ENCODE measurements around the gene PAPPA2. TPM values are rescaled to one million over a fixed set of nuclear protein-coding genes. Genes with fewer than 3 reads are reported as not detected.

PAPPA2 gene
- total and polyA plus RNA-seq, 10 of the 15 experiments (the other 5 are each of a cell fraction or from before 2014, with no cell fraction given) = under 0.01 to 0.06 (median 0.03) TPM; not detected in 7

GRCh38 chr1:176779992-176780328 lies 317.0 kb downstream of the PAPPA2 start (continued):
- TF ChIP-seq CHD1 (IDR thresholded peaks at IDR 0.05; ENCODE audit: low read depth, low read length) (no peak), HCFC1 (IDR thresholded peaks at IDR 0.05; ENCODE audit: low read length) (no peak), ZSCAN29 (IDR thresholded peaks at IDR 0.05) (no peak)

- ATAC-seq = no peak
- in situ Hi-C loops (cut with MboI) = no loop called here
- FAIRE-seq = no peak
- Histone ChIP-seq H3K27me3 (replicated peaks in 1 of 2; ENCODE audit: control insufficient read depth in 2 of 2, insufficient read depth in 2 of 2, low read length in 1 of 2) (no peaks in the 10 kb centered on the region), H3K4me1 (ENCODE audit: control insufficient read depth, insufficient read depth, low read length) (no peaks in the 10 kb centered on the region), H3K36me3 (ENCODE audit: control insufficient read depth in 2 of 2, insufficient read depth in 2 of 2, low read length in 1 of 2) (no peaks in the 10 kb centered on the region), H4K20me1 (ENCODE audit: control insufficient read depth, insufficient read depth) (no peaks in the 10 kb centered on the region), H3K4me3 (no peak overlapping the region), H3K9me3 (replicated peaks; ENCODE audit: control insufficient read depth, insufficient read depth, low read length) (no peaks in the 10 kb centered on the region), H3K79me2 (ENCODE audit: control insufficient read depth, insufficient read depth, low read length) (no peaks in the 10 kb centered on the region), H3K4me2 (ENCODE audit: control insufficient read depth, insufficient read depth) (no peak overlapping the region), H3K27ac (ENCODE audit: control insufficient read depth, insufficient read depth) (no peak overlapping the region), H3K9ac (ENCODE audit: control insufficient read depth, insufficient read depth, low read length) (no peak overlapping the region), H2AFZ (ENCODE audit: control insufficient read depth, low read depth, low read length) (no peak overlapping the region)
- WGBS (ENCODE audit: insufficient coverage, insufficient replicate concordance, low lambda C conversion rate, missing lambda C conversion rate) = 13% methylated on average over 4 of the region's 5 CpGs
- RAD21 ChIA-PET (ENCODE audit: unreplicated experiment) = no interaction called here
- TF ChIP-seq PML (IDR thresholded peaks at IDR 0.05; ENCODE audit: low read length) = no peak
- TF ChIP-seq MTA2 (IDR thresholded peaks at IDR 0.05; ENCODE audit: low read depth) = no peak
- no peak for TF ChIP-seq BCL3 (IDR thresholded peaks at IDR 0.05; ENCODE audit: borderline replicate concordance, insufficient read depth, low read depth, low read length, poor library complexity, severe bottlenecking)
- no peak for TF ChIP-seq KDM1A (IDR thresholded peaks at IDR 0.05; ENCODE audit: borderline replicate concordance)
- CTCF ChIA-PET = no interaction called here
- SMC1A ChIA-PET (ENCODE audit: uncharacterized antibody, unreplicated experiment) = no interaction called here
- intact Hi-C loops (cut with micrococcal nuclease; ENCODE audit: unreplicated experiment) = no loop called here
- no TSS peak for BruUV-seq (replicated peaks)
- no peak for DNase-seq (ENCODE audit: low read depth, low spot score)
- POLR2A ChIA-PET = no interaction called here
Measured at GRCh38 chr1:176783309-176783708, 320.3 kb downstream of the PAPPA2 start.
